Measurements from ENCODE around the gene PHF3.

DNA sequence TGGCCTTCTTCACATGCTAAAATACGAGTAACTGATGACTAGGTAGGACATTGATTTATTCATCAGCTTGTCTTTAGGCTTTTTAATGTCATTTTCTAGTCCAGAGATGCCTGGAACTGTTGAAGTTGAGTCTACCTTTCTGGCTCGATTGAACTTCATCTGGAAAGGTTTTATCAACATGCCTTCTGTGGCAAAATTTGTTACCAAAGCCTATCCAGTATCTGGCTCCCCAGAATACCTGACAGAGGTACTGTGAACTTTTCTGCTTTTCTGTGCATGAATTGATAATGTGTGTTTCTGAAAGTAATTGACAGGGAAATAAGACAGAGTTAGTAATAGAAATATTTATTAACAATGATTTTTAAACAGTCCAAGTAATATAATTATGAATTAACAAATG, 71.0 kb downstream of the PHF3 start:
- TF ChIP-seq, protein P1, sequence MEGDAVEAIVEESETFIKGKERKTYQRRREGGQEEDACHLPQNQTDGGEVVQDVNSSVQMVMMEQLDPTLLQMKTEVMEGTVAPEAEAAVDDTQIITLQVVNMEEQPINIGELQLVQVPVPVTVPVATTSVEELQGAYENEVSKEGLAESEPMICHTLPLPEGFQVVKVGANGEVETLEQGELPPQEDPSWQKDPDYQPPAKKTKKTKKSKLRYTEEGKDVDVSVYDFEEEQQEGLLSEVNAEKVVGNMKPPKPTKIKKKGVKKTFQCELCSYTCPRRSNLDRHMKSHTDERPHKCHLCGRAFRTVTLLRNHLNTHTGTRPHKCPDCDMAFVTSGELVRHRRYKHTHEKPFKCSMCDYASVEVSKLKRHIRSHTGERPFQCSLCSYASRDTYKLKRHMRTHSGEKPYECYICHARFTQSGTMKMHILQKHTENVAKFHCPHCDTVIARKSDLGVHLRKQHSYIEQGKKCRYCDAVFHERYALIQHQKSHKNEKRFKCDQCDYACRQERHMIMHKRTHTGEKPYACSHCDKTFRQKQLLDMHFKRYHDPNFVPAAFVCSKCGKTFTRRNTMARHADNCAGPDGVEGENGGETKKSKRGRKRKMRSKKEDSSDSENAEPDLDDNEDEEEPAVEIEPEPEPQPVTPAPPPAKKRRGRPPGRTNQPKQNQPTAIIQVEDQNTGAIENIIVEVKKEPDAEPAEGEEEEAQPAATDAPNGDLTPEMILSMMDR (IDR thresholded peaks at IDR 0.05): no peak
- no peak for TF ChIP-seq EZH2 (IDR thresholded peaks at IDR 0.05; ENCODE audit: borderline replicate concordance, insufficient read depth, low read depth, low read length, poor library complexity, severe bottlenecking)
